Stimulated activated memory B cell treated with anti-CD40 and anti-IgM and Interleukin-4, amounts not matched to agents 10 μg/mL and 1 μg/mL and 100 μg/mL, for 72 hours (primary cell): Measurements from ENCODE around the gene SCGN.
"Not testable (repeated sequence)": the region's sequence is repeated elsewhere in the genome, so short reads cannot be mapped to it uniquely, and the experiment has no call there.

Source experiments
- ATAC-seq: fragments of 150-1000 bp; cut with Tn5 transposase; 2 replicates; pipeline ENCODE4 v1.10.0; 2021
- H3K27ac Mint-ChIP-seq: one replicate; pipeline ENCODE4 v1.8.0; 2022; ENCODE audit warnings: mild to moderate bottlenecking, mixed read lengths
- H3K27me3 Mint-ChIP-seq: one replicate; pipeline ENCODE4 v1.8.0; 2022; ENCODE audit warnings: mixed read lengths
- H3K36me3 Mint-ChIP-seq: one replicate; pipeline ENCODE4 v1.8.0; 2022; ENCODE audit warnings: mixed read lengths
- H3K4me1 Mint-ChIP-seq: one replicate; pipeline ENCODE4 v1.8.0; 2022; ENCODE audit warnings: mixed read lengths
- H3K4me3 Mint-ChIP-seq: one replicate; pipeline ENCODE4 v1.8.0; 2022; ENCODE audit warnings: mild to moderate bottlenecking, moderate library complexity, mixed read lengths
- H3K9me3 Mint-ChIP-seq: one replicate; pipeline ENCODE4 v1.8.0; 2022; ENCODE audit warnings: mixed read lengths

The SCGN gene

DNA sequence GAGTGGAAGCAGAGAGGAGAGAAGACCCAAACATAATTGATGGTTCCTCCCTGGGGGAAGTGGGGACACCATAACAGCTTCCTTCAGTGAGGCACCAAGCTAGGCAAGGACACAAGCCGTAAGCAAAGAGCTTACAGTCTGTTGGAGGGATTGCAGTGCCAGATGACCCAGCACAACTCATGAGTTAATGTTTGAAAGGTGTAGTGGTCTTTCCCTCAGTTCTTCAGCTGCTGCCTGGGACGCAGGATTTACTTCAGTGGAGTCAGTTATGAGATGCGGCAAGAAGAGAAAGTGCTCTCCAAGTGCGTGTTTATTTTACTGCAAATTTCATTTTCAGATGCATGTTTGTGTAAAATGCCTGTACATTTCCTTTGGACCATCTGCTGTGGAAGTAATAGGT, 63.8 kb downstream of the SCGN start:
- H3K27me3 Mint-ChIP-seq = no peaks in the 10 kb centered on the region
- H3K4me1 Mint-ChIP-seq = no peaks in the 10 kb centered on the region
- H3K36me3 Mint-ChIP-seq = no peaks in the 10 kb centered on the region
- H3K4me3 Mint-ChIP-seq = no peak overlapping the region
- ATAC-seq = no peak
- no peak overlapping the region for H3K27ac Mint-ChIP-seq
- no peaks in the 10 kb centered on the region for H3K9me3 Mint-ChIP-seq

DNA sequence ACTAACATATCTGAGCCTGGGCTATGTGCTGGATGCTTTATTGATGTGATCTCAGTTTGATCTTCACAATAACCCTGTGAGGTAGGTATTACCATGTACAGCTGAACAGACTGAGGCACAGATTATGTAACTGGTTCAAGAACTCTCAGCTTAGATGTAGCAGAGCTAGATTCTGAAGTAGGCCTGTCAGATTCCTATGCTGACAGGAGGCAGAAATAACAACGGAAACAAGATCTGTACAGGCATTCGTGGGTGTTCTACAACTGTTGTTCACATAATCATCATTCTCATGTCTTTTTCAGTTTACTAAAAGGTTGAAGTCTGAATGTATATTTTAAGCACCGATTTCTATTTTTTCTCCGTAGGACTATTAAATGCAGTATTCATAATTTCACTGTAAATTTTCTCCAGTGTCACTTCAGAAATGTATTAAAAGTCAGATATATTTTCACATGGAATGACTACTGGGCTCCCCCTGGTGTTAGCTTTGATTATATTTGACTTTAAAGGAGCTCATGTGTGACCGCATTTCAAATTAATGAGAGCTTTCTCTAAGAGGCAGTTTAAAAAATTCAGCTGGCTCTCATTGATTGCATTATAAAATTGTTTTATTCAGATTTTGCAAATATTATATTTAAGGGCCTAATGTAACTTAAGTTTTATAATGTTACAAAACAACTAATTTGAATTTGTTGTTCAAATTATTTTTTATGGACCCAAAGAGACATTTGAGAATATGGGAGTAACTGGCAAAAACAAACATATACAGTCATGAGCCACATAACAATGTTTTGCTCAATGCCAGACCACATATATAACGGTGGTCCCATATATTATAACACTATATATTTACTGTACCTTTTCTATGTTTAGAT, 66.1 kb downstream of the SCGN start:
- no peak overlapping the region for H3K27ac Mint-ChIP-seq
- peaks cover 10% of the 10 kb centered on the region for H3K27me3 Mint-ChIP-seq
- no peak for ATAC-seq
- H3K4me3 Mint-ChIP-seq = no peak overlapping the region
- no peaks in the 10 kb centered on the region for H3K36me3 Mint-ChIP-seq
- H3K9me3 Mint-ChIP-seq = no peaks in the 10 kb centered on the region
- no peaks in the 10 kb centered on the region for H3K4me1 Mint-ChIP-seq

DNA sequence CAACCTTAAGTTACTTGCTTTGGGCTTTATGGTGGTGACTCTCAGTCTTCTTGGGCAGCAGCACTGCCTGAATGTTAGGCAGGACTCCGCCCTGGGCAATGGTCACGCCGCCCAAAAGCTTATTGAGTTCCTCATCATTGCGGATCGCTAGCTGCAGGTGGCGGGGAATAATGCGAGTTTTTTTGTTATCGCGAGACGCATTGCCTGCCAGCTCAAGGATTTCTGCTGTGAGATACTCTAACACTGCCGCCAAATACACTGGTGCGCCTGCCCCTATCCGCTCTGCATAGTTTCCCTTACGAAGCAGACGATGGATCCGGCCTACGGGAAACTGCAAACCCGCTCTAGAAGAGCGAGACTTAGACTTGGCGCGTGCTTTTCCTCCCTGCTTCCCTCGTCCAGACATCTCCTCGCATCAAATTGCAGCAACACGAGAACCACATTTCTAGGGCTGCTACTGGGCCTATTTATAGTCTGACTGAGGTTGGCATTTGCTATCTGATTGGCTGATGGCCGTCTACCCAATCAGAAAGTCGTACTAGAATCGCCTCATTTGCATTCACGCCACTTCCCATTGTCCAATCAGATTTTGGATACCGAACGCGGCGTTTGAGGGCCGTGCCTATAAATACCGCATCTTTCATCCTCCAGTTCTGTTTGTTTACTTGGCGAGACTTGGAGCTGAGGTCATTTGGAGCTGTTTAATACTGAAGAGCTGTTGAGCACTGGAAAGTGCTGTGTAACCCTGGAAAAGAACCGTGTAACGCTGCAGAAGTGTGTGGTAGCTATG, 74.3 kb downstream of the SCGN start:
- Mint-ChIP-seq H3K4me1 (no peaks in the 10 kb centered on the region), H3K27me3 (peaks cover 44% of the 10 kb centered on the region), H3K9me3 (no peaks in the 10 kb centered on the region), H3K27ac (no peak overlapping the region), H3K36me3 (no peaks in the 10 kb centered on the region), H3K4me3 (no peak overlapping the region)
- ATAC-seq = no peak

DNA sequence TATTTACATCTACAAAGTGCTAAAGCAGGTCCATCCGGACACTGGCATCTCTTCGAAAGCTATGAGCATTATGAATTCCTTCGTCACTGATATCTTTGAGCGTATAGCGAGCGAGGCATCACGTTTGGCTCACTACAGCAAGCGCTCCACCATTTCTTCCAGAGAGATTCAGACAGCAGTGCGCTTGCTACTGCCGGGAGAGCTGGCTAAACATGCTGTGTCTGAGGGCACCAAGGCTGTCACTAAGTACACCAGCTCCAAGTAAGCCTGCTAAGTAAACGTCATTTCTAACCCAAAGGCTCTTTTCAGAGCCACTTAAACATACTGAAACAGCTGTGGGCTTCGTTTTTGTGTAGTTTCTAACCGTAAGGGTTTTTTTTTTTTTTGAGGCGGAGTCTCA, 75.0 kb downstream of the SCGN start:
- no peak overlapping the region for H3K27ac Mint-ChIP-seq
- no peak for ATAC-seq
- H3K4me1 Mint-ChIP-seq = no peaks in the 10 kb centered on the region
- no peaks in the 10 kb centered on the region for H3K36me3 Mint-ChIP-seq
- no peak overlapping the region for H3K4me3 Mint-ChIP-seq
- H3K9me3 Mint-ChIP-seq = no peaks in the 10 kb centered on the region
- H3K27me3 Mint-ChIP-seq = peaks cover 44% of the 10 kb centered on the region

DNA sequence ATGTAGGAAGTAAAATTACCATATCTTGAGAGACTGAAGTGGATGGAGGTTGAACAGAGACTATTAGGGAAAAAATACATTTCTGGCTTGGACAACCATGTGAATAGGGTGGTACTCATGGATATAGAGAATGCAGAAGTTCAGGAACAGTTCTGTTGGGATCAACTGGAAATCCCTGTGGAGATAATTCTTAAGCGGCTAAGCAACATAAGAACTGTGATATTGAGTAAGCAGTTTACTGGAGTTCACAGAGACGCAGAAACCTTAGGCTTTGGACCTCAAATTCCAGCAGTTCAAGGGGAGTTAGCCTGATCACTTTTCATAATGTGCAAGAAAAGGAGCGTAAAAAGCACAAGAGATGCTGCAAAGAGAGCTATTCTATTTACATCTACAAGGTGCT, 78.9 kb downstream of the SCGN start:
- H3K4me1 Mint-ChIP-seq = no peaks in the 10 kb centered on the region
- no peak overlapping the region for H3K27ac Mint-ChIP-seq
- H3K36me3 Mint-ChIP-seq = no peaks in the 10 kb centered on the region
- no peak for ATAC-seq
- no peak overlapping the region for H3K4me3 Mint-ChIP-seq
- peaks cover 57% of the 10 kb centered on the region for H3K27me3 Mint-ChIP-seq
- no peaks in the 10 kb centered on the region for H3K9me3 Mint-ChIP-seq

DNA sequence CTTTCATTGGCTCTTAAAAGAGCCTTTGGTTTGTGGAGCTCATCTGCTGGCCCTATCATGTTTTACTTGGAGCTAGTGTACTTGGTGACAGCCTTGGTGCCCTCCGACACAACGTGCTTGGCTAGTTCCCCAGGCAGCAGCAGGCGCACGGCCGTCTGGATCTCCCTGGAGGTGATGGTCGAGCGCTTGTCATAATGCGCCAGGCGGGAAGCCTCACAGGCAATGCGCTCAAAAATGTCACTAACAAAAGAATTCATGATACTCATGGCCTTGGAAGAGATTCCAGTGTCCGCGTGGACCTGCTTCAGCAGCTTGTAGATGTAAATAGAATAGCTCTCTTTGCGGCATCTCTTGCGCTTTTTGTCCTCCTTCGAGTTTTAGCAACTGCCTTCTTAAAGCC, 79.7 kb downstream of the SCGN start:
- no peaks in the 10 kb centered on the region for H3K36me3 Mint-ChIP-seq
- no peak for ATAC-seq
- no peaks in the 10 kb centered on the region for H3K4me1 Mint-ChIP-seq
- H3K27me3 Mint-ChIP-seq = peaks cover 57% of the 10 kb centered on the region
- H3K9me3 Mint-ChIP-seq = no peaks in the 10 kb centered on the region
- no peak overlapping the region for H3K27ac Mint-ChIP-seq
- H3K4me3 Mint-ChIP-seq = no peak overlapping the region

DNA sequence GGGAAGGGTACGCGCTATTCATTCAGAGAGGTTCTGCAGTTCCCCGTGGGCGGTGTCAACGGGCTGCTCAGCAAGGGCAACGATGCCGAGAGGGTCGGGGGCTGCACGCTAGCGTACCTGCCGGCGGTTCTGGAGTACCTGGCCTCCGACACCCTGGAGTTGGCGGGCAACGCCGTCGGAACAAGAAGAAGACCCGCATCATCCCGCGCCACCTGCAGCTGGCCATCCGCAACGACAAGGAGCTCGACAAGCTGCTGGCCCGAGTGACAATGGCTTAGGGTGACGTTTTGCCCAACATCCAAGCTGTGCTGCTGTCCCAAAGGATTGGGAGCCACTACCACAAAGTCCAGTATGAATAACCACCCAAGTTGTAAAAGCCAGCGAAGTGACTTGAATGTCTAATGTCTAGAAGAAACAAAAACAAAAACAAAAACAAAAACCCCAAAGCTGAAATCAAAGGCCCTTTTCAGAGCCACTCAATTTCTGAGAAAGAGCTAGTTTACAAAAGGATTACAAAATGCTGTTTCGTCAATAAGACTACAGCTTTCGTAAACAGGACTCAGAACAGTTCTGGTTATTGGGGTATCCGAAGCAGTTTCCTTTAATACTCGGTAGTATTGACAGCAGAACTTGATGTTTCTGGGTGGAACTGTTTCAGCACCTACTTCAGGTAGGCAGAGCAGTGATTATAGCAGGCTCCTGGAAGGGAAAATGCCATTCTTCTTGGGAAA, 80.6 kb downstream of the SCGN start:
- no peak for ATAC-seq
- peaks cover 66% of the 10 kb centered on the region for H3K27me3 Mint-ChIP-seq

DNA sequence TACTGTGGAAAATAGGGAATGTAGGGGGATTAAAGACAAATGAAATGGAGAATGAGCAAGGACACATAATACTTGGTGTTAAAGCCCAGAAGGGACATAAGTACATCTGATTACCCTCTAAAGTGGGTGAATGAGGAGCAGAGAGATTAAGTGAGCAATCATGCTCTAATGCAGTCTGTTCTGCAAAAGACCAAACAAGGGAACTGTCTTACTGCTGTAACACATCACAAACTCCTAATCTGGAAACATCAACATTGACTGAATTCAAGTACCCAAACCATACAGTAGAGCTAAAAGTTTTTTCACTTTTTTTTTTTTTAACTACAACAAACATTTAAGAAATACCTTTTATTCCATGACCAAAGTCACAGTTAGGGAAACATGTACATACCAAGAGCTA, 83.2 kb downstream of the SCGN start:
- no peaks in the 10 kb centered on the region for H3K4me1 Mint-ChIP-seq
- no peaks in the 10 kb centered on the region for H3K9me3 Mint-ChIP-seq
- no peak for ATAC-seq
- H3K27me3 Mint-ChIP-seq = peaks cover 52% of the 10 kb centered on the region
- no peak overlapping the region for H3K27ac Mint-ChIP-seq
- no peak overlapping the region for H3K4me3 Mint-ChIP-seq
- no peaks in the 10 kb centered on the region for H3K36me3 Mint-ChIP-seq

More for the DNA sequence above, 80.6 kb downstream of the SCGN start:
- H3K9me3 Mint-ChIP-seq = no peaks in the 10 kb centered on the region
- no peak overlapping the region for H3K27ac Mint-ChIP-seq
- H3K4me3 Mint-ChIP-seq = no peak overlapping the region
- H3K4me1 Mint-ChIP-seq = no peaks in the 10 kb centered on the region
- H3K36me3 Mint-ChIP-seq = no peaks in the 10 kb centered on the region

DNA sequence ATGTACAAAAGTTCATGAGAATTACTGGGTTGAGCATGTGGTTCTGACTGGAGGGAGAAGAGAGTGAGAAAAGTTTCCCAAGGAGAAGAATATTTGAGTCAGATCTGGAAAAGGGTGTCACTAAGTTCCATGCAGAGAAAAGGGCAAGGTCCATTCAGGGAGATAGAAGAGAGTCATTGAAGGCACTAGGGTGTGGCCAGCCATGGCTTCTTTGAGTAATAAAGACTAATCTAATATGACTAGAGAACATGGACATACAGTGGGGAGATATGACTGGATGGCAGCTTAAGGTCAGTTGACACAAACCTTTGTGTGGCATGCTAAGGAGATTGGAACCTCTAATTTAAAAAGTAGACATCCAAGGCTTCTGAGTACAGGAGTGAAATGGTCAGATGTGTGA, 91.9 kb downstream of the SCGN start:
- ATAC-seq = no peak
- H3K27ac Mint-ChIP-seq = no peak overlapping the region
- no peaks in the 10 kb centered on the region for H3K4me1 Mint-ChIP-seq
- no peak overlapping the region for H3K4me3 Mint-ChIP-seq
- no peaks in the 10 kb centered on the region for H3K27me3 Mint-ChIP-seq
- H3K9me3 Mint-ChIP-seq = no peaks in the 10 kb centered on the region
- no peaks in the 10 kb centered on the region for H3K36me3 Mint-ChIP-seq

DNA sequence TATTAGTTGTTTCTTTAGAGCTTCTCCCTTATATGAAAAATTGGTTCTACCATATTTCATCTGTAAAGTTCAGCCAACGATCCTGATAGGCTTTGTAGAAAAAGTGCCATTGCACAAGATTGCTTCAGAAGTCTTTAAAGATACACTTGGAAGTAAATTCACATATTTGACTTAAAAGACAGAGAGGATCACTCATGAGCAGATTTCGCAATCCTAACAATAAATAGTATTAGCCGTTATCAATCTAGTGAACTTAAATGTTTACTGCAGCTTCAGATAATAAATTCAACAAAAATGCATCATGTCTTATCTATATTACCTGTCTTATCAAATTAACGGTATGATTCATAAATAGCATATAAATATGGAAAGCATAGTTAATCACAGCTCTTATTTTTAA, 93.8 kb downstream of the SCGN start:
- Mint-ChIP-seq H3K27me3 (no peaks in the 10 kb centered on the region), H3K36me3 (no peaks in the 10 kb centered on the region), H3K27ac (no peak overlapping the region), H3K9me3 (no peaks in the 10 kb centered on the region), H3K4me3 (no peak overlapping the region), H3K4me1 (peaks cover 12% of the 10 kb centered on the region)
- ATAC-seq = no peak

DNA sequence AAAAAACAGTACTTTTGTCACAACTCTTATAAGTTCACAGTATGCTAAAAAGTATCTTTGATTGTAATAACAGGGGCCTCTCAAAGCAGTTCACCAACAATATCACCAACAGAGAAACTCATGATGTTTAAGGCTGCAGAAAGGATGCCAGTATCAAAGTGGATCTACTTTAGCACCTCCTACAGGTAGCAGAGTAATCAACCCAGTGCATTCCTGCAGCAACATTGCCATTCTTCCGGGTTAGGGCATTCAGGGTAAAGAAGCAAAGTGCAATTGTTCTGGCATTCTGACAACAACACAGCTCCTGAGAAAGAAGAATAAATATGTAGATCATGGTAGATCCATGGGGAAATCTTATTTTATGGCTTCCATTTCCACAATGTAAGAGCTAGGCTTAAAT, 95.0 kb downstream of the SCGN start:
- no peak overlapping the region for H3K4me3 Mint-ChIP-seq
- no peaks in the 10 kb centered on the region for H3K9me3 Mint-ChIP-seq
- H3K36me3 Mint-ChIP-seq = no peaks in the 10 kb centered on the region
- peaks cover 12% of the 10 kb centered on the region for H3K4me1 Mint-ChIP-seq
- no peak for ATAC-seq
- no peaks in the 10 kb centered on the region for H3K27me3 Mint-ChIP-seq
- no peak overlapping the region for H3K27ac Mint-ChIP-seq

DNA sequence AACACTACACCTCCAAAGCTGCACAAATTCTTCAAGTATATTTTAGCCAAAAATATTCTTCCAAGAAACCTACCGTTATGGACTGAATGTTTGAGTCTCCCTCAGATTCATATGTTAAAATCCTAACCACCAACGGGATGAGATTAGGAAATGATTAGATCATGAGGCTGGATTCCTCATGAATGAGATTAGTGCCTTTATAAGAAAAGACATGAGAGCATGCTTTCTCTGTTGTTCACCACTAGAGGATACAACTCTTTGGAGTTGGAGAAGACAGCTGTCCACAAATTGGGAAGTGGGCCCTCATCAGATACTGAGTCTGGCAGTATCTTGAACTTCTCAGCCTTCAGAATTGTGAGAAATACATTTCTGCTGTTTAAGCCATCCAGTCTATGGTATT, 95.5 kb downstream of the SCGN start:
- Mint-ChIP-seq H3K36me3 (no peaks in the 10 kb centered on the region), H3K4me1 (peaks cover 12% of the 10 kb centered on the region), H3K27me3 (no peaks in the 10 kb centered on the region), H3K9me3 (no peaks in the 10 kb centered on the region), H3K27ac (no peak overlapping the region), H3K4me3 (no peak overlapping the region)
- no peak for ATAC-seq

DNA sequence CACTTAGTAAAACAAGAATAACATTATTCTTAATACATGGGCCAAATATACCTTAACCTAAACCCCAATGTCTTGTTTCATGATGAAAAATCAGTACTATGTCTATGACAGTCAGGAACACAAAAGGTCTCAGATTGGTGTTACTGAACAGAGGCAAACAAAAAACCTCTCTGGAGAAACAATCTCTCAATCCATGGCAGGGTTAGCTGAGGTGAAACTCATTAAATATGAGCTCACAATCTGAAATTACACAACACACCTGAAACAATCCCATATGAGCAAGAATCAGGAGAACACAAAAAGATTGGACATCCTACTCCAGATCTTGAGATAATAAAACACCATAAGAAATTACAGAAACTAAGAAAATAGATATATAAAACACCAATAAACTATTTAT, 96.0 kb downstream of the SCGN start:
- H3K36me3 Mint-ChIP-seq = no peaks in the 10 kb centered on the region
- H3K27me3 Mint-ChIP-seq = no peaks in the 10 kb centered on the region
- no peak overlapping the region for H3K27ac Mint-ChIP-seq
- peaks cover 12% of the 10 kb centered on the region for H3K4me1 Mint-ChIP-seq
- H3K9me3 Mint-ChIP-seq = no peaks in the 10 kb centered on the region
- ATAC-seq = no peak
- no peak overlapping the region for H3K4me3 Mint-ChIP-seq

DNA sequence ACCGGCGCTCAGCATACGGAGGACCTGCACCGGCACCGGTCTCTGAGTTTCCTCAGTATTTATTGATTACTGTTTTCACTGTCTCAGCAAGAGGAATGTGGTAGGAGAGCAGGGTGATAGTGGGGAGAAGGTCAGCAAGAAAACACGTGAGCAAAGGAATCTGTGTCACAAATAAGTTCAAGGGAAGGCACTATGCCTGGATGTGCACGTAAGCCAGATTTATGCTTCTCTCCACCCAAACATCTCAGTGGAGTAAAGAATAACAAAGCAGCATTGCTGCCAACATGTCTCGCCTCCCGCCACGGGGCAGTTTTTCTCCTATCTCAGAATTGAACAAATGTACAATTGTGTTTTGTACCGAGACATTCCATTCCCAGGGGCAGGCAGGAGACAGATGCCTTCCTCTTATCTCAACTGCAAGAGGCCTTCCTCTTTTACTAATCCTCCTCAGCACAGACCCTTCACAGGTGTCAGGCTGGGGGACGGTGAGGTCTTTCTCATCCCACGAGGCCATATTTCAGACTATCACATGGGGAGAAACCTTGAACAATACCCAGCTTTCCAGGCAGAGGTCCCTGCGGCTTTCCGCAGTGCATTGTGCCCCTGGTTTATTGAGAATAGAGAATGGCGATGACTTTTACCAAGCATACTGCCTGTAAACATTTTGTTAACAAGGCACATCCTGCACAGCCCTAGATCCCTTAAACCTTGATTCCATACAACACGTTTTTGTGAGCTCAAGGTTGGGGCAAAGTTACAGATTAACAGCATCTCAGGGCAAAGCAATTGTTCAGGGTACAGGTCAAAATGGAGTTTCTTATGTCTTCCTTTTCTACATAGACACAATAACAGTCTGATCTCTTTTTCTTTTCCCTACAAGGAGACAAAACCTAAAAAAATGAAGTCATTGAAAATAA, 96.8 kb downstream of the SCGN start:
- not testable (repeated sequence) for H3K27me3 Mint-ChIP-seq, H3K36me3 Mint-ChIP-seq, H3K4me3 Mint-ChIP-seq, ATAC-seq, H3K9me3 Mint-ChIP-seq, H3K27ac Mint-ChIP-seq
- peaks cover 12% of the 10 kb centered on the region for H3K4me1 Mint-ChIP-seq

DNA sequence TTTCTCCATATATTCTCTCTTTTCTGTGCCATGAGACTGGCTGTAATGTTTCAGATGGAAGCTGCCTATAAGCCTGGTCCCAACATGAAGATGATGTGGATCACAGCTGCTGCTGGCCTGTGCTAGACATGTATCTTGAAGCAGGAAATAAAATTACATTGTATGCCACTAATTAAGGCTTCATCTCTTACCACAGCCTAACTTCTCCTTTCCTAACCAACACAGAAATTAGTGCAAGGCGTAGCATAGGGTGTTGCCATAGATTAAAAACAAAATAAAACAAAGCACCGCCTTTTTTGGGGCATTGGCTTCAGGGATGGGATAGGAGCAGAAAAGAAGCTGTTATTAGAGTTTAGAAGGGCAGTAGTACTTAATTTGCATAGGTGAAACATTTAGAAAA, 97.8 kb downstream of the SCGN start:
- Mint-ChIP-seq H3K27me3 (no peaks in the 10 kb centered on the region), H3K27ac (peak overlapping the region; percentile 48), H3K36me3 (no peaks in the 10 kb centered on the region), H3K4me1 (peaks cover 12% of the 10 kb centered on the region), H3K4me3 (no peak overlapping the region), H3K9me3 (no peaks in the 10 kb centered on the region)
- ATAC-seq = peak; percentile 51
